ENCODE measurements around the gene KCNQ5.

Gene KCNQ5

DNA sequence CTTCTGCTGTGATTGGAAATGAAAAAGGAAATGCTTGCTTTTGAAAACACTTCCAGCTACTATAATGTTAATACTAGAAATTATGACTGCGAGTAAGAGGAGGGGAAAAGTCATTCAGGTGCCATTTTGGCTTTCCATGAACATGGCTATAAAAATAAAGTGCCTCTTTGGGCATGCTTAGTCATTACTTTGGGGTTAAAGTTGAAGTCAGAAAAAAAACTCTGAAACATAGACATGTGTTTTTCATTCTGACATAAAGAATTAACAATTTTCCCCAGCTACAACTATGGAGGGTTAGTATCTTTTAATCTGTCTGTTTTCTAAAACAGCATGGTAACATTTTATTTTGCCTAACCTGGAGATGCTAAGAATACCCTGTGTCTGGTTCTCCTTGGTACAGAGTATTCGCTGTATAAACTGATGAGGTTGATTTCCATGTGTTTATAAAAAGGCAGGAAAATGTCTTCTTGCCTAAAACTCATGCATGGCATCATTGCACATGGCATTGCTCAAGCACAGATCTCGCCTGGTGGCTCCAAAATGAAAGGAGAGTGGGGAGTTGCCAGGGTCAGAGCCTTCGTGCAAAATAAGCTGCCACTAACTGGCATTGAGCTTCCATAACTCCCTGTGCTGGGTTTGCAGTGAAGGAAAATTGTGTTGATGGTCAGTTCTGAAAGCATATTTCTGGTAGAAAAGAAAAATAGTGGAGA is 188.9 kb downstream of the KCNQ5 start:
- no peak for DNase-seq

DNA sequence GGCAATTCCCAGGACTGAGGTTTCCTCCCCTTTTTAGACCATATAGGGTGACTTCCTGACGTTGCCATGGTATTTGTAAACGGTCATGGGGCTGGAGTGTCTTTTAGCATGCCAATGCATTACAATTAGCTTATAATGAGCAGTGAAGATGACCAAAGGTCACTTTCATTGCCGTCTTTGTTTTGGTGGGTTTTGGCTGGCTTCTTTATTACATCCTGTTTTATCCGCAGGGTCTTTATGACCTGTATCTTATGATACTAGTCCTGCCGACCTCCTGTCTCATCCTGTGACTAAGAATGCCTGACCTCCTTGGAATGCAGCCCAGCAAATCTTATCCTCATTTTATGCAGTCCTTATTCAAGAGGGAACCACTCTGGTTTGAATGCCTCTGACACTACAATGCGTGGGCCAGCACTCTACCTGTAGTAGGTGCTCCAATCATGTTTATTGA is 190.1 kb downstream of the KCNQ5 start:
- DNase-seq: no peak

DNA sequence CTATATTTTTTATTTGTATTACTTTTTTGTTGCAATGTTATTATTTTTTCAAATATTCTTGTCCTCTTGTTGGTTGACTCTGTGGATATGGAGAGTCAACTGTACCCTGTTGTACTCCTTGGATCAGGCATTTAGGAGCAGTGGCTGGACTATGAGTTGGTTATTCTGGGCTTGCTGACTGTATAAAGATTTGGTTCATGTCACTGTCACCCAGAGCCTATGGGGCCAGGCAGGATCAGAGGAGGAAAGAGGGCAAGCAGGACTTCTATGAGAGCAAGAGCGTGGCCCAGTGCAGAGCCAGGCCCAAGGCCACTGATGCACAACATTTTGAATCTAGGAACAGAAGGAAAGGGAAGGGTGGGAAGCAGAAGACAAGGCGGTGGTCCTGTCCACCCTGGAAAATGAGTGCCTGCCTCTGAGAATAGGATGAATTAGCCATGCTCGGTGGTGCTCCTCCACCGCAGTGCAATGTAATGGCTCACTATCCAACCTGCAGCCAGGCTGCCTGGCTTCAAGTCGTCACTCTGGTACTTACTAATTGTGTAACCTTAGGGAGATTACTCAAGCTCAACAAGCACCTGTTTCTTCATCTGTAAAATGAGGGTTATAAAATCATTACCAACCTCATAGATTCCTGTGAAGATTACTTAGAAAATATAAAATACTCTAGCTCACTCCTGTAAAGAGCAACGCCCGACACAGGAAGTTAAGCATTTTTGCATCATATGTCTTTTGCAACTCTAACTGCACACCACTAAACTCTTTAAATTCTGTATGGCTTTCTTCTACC is 192.1 kb downstream of the KCNQ5 start:
- no peak for DNase-seq

DNA sequence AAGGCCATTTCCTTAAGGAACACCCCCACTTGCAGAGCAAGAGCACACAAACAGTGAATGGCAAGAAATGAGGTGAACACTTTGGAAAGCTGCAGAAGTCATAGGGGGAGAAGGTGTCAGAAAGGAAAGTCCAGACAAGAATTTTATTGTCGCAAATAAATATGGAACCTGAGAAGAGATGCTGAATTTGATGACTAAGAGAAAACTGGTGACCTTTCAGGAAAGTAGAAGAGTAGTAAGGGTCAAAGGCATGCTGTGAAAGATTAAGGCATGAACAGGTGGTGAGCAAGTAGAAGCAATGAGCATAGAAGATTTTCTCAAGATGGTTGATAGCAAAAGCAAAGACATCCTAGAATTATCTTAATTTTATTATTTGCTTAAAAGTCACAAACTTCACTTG is 194.2 kb downstream of the KCNQ5 start:
- no peak for DNase-seq

DNA sequence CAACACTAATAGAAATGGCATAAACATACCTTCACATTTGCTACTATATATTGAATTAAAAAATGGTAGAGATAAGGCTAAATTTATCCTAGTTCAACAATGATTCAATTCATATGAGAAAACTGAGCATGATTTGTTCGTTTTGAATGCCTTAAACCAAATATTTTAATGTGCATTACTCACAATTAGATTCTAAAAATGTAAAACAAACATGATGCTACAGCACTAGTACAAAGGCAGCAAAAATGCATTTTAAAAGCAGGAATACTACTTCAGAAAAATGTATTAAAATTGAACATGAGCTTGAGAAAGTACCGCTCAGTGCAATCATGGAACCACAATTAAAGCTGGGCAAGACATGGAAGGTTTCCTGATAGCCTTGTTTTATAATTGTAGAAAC is 195.3 kb downstream of the KCNQ5 start:
- no peak for DNase-seq

DNA sequence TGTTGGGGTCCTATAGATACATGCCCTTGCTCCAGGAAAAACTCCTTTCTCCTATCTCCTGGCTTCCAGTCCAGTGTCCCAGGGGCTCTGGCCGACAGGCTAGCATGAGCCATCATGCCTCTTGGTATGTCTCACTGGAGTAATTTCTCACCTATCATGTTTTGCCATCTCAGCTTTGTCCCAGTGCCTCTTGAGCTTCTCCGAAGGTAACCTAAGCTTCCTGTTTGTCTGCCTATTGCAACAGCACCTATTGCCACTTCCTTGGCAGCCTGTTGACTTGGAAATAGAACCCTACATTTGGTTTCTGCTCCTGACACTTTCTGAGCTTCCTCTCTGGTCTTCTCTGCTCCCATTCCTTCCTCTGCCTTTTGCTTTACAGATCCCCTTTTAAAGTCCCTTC is 197.7 kb downstream of the KCNQ5 start:
- DNase-seq: no peak

DNA sequence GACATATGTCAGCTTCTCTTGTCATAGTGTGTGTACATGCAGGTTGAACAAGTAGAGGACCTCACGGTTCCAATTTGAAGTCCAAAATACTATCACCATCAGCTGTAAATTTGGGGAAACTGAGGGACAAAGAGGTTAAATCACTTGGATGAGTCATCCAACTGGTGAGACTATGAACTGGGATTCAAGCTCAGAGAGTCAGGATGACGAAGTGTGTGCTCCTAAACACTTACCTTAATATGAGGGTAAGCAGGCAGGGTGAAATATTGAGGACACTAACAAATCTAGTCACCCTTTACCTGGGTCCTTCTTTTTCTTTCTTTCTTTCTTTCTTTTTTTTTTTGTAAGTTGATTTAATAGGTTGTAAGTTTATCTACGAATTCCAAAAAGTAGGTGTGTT is 198.3 kb downstream of the KCNQ5 start:
- no peak for DNase-seq

DNA sequence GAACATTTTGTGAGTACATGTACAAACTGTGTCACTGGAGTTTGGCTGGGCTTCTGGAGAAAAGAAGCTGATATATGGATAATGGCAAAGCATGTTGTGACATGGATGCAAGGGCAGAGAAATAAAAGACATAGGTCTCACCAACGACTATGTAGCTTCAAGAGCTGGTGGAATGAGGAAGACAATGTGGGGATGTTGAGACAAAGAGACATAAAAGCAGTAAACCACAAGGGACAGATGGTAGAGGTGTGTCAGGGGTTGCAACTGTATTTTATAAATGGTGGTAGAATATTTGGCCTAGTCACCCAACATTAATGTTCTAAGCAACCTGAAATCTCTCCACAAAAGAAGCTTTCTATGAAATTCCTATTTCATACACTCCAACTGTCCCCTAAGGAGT is 199.0 kb downstream of the KCNQ5 start:
- DNase-seq: no peak

DNA sequence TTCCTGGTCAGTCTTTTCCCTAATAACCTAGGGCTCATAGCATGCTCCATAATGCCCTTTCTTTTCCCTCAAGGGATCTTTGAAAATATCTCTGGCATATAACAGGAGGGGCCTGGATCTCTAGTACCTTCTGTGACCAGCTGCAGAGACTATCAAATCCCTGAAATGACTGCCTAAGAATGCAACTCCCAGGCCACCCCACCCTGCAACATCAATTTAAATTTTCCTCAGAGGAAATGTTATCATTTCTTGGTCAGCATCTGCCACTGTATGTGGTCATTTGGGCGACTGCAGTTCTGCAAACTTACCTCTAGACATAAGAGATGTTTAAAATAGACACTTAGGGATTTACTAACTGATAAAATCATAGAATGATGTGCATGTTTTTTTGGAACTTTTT is 200.2 kb downstream of the KCNQ5 start:
- DNase-seq: no peak

DNA sequence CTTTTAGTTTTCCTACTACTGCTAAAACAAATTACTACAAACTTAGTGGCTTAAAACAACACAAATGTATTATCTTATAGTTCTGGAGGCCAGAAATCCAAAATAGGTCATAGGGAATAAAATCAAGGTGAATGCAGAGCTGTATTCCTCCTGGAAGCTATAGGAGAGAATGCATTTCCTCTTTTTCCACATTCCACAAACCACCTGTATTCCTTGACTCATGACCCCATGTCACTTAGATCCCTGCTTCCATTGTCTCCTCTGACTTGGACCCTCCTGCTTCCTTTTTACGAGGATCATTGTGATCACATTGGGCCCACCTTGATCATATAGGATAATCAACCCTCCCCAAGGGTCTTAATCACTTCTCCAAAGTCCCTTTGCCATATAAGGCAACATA is 200.8 kb downstream of the KCNQ5 start:
- no peak for DNase-seq

DNA sequence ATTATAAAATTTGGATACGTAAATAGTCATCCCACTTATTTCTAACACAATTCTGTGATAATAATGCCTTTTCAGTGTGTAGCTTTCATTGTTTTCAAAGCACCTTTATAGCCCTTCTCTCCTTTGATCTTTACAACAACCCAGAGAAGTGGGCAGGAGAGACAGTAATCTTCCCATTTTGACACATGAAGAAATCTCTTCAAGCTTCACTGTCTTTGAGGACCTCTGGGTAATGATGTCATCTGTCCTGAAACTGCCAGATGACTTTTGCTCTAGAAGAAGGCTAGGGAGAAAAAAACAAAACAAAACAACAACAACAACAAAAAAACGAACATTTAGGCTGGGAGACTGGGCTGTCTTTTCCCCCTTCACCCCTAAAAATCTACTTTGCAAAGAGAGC is 203.0 kb downstream of the KCNQ5 start:
- no peak for DNase-seq

DNA sequence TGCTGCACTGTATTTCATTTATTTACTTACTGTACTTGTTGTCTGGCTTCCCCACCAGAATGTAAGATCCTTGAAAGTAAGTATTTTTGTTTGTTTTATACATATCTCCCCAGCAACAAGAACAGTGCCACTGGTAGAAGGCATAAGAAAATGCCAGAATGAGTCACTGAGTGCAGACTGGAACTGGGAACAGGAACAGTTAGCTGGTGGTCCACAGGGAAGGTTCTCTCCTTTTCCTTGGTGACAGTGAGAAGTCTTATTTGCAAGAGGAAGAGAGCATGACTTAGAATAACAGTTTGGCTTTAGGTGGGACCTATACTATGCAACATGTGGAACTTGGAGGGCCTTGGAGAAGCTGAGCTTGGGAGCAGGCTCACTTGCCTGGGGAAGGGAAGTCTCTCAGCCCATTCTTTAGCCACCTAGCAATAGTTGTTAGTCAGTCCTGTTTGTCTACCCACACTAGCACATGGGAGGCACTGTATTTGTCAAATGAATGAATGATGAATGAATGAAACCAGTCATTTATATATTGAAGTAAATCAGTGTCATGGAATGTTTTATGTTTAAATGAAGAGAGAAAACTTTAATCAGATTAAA is 203.5 kb downstream of the KCNQ5 start:
- DNase-seq: no peak

DNA sequence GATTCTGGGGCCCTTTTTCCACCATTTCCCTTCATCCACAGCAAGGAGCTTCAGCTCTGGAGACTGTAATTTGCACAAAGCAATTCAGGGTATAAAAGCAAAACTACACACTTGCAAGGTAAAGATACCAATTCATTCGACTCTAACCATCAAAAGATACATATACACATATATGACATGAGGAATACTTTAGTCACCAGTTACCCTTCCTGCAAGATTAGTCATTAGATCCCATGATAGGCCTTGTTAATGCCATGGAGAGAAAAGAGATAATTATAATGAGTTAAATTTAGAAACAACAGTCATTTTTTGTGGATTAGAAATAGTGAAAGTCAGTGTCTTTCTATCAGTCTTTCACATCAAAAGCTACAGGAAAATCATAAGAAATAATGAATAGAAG is 204.2 kb downstream of the KCNQ5 start:
- no peak for DNase-seq

DNA sequence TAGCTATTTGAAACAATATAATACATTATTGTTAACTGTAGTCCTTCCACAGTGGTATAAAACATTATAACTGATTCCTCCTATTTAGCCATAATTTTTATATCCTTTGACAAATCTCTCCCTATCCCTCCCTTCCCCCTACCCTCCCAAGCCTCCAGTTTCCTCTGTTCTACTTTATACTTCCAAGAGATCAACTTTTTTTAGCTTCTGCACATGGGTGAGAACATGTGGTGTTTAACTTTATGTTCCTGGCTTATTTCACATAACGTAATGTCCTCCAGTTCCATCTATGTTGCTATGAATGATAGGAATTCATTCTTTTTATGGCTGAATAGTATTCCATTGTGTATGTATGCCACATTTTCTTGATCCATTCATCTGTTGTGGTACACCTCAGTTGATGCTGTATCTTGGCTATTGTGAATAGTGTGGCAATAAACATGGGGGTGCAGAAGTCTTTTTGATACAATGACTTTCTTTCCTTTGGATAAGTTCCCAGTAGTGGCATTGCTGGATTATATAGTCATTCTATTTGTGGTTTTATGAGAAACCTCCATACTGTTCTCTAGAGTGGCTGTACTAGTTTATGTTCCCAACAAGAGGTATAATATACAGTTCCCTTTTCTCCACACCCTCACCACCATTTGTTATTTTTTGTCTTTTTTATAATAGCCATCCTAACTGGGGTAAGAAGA is 205.0 kb downstream of the KCNQ5 start:
- DNase-seq: no peak

DNA sequence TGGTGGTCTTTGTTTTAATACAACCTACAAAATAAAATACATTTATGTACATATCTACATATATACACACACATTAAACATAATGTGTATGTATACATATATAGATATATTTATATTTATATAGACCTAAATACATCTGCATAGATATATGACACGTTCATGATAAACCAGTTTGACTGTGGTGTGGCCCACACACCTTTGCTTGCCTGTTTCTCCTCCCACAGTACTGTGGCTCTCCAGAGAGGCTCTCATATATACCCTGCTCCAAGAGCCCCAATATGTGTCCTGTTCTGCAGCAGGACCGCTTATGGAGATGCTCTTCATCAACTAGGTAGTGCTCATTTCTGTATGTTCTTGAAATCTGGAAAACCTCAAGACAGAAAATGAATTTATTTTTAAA is 207.0 kb downstream of the KCNQ5 start:
- DNase-seq: no peak

DNA sequence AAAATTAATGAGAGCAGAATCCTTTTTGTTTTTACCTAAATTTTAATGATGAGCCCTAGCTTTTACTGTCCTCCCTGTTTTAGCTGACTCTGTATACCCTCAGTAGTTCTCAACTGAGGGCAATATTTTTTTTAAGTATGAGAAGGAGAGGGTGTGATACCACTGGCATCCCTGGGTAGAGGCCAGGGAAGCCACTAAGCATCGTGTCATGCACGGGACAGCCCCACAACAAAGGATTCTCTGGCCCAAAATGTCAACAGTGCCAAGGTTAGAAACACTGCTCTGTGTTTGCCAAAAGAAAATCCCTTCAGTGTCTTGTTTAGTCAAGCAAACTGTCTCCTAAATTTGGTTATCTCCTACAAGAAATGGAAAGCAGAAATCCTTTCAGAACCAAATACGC is 210.4 kb downstream of the KCNQ5 start:
- no peak for DNase-seq

DNA sequence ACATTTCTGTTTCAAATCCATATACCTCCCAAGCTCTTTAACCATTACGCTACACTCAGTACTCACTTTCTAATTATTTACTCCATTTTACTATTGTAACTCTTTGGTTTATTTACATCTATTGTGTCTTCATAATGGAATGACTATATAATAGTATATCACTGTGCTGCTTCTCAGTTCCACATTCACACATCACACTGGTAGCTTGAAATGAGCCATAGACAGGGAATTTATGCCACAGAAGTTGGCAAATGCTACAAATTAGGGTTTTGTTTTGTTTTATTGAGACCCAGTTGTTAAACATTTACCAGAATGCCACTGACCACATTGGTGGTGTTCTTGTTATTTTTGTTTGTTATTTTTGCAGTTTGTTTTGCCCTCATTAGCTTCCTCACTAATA is 213.9 kb downstream of the KCNQ5 start:
- no peak for DNase-seq

DNA sequence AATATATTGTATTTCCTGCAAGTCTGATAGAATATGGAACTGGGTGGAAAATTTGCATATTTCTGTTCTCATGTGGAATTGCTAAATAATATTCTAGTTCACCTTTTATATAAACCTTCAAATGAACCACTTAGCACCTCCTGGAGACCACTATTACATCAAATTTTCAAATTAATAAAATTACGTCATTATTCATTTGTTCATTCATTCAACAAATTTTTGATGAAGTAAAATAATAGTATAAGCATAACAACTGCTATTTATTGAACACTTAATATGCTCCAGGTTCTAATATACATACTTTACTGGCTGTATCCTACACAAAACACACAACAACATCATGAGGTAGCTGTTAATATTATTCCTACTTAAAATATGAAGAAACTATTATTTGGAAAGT is 215.1 kb downstream of the KCNQ5 start:
- DNase-seq: no peak

DNA sequence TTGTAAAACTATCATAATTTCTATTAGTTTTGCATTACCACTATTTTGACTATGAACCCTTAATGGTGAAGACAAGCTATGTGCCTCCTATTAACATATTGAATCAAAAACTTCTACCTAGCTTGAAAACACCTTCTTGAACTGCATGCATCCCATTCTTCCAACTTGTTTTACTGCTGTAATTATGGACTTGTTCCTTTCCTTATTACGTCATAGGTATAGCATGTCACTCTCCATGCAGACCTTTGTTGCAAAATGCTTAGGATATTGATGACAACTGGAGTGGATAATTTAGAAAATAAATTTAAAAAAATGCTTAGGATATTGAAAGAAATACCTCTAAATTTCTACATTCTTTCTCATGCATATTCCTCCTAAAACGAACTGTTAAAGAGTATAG is 219.3 kb downstream of the KCNQ5 start:
- DNase-seq: no peak

DNA sequence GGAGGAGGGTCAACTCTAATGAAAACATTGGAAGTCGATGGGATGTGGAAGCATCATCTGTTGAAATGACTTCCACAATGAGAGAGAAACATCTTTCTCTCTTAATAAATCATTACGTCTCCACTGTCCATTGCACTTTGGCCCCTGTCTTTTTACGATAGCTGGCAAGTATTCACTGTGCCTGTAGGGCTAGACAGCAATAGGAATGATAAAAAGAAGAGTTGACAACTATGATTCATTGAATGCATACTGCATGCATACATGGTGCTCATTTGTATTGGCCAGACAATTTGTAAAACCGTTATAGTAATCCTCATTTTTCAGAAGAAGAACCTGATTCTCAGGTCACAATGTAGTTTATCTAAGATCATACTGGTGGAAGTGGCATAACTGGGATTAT is 220.3 kb downstream of the KCNQ5 start:
- DNase-seq: no peak

DNA sequence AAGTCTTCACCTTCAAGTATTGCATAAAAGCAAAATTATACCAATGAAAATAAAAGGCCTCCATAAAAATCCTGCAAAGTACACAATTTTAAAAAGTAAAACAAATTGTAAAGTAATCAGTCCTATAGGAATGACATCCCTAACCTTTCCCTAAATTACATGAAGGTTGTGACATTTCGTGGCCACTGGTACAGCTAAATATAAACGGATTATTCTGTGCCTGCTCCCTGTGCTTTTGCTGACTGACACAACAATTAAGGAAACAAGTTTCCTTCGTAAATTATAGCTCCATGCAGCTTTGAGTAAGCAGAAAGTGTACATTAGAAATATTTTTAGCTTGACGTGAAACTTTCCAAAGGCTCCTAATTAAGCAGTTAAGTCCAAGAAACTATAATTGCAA is 222.8 kb downstream of the KCNQ5 start:
- DNase-seq: no peak

DNA sequence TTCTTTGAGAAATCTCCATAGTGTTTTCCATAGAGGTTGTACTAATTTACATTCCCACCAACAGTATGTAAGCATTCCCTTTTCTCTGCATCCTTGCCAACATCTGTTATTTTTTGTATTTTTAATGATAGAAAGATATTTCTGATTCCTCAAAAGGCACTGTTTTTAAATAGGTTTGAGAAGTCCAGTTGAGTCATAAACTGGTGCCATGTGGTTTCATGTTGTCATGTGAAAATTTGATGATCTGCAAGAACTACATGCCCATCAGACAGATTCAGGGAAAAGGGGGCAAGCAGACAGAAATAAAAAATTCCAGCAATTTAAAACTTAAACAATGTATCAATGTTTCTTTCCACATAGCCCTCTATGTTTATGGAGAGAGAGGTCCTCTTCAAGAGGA is 227.5 kb downstream of the KCNQ5 start:
- no peak for DNase-seq

DNA sequence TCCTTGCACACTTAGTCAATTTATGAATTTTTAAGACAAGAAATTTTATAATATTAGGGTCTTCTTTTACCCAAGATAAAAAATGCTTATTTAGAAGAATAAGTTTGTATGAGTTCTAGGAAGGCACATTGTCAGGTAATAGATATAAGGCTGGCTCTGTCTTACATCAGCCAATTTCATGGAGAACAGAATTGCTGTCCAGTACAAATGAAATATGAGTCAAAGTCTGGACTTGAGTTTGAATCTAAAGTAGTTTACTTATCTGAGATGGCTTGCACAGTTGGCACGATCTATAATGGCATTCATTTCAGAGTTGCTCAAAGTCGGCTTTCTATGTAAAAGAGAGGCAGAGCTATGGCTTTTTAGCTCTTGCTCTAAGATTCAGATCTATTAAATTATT is 228.2 kb downstream of the KCNQ5 start:
- DNase-seq: no peak

DNA sequence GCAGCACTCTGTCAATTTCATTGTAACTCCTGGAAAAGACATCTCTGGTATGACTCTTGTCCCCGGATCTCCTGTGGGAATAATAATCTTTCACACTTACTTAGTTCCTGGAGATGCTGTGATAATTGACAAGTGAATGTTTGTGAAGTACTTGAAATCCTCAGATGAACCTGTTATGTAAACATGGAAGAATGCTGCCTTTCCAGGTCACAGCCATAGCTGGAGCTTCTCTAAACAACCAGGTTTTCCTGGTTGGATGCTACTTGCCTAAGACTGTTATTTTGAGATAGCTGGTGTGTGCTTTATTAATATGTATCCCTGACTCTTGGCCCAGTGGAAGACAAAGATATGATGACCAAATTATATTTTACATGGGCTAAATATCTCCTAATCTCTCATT is 228.6 kb downstream of the KCNQ5 start:
- no peak for DNase-seq
